HG02885 (cell line): ENCODE results near the gene GPS1.

Experiments
- ATAC-seq: cut with Tn5 transposase; IDR thresholded peaks from one replicate; pipeline ENCODE4 v1.9.1; 2021; ENCODE audit warnings: mild to moderate bottlenecking; ENCODE audit not compliant: unreplicated experiment, poor library complexity

The GPS1 gene

DNA sequence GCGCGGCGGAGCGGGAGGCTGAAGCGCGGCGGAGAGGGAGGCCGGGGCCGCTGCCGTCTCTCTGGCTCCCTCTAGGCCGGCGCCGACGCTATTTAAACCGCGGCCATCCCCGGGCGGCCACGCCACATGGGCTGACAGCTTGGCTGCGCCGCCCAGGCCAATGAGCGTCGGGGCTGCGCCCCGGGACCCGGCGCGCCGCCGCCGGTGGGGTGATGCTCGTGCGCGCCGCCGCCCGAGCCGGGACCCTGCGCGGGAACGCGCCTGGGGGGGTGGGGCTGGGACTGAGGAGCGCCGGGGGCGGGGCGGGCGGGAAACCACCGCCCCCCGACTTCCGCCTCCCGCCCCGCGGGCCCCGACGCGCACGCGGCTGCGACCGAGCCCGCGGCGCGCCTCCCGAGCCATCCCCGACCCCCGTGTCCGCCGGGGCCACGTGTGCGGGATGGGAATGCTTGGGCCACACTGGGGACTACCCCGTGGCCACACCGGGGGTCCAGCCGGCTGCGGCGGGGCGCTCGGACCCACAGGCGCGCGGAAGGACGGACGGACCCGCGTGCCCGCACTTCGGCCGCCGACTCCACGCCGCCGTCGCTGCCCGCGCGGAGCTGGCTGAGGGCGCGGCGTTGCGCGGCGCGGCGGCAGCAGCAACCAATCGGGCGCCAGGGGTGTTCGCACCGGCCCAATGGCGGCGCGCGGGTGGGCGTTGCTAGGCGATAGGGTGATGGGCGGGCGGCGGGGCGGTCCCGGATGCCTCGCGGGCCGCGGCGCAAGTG is 46.7 kb downstream of the GPS1 start, which contains the start of gene FASN:
Gene FASN (minus strand): TSS at position 68 of the 770 bp plus-strand sequence. CDS start 1,791 bp downstream, outside the sequence.
- peak; percentile 75 for ATAC-seq

DNA sequence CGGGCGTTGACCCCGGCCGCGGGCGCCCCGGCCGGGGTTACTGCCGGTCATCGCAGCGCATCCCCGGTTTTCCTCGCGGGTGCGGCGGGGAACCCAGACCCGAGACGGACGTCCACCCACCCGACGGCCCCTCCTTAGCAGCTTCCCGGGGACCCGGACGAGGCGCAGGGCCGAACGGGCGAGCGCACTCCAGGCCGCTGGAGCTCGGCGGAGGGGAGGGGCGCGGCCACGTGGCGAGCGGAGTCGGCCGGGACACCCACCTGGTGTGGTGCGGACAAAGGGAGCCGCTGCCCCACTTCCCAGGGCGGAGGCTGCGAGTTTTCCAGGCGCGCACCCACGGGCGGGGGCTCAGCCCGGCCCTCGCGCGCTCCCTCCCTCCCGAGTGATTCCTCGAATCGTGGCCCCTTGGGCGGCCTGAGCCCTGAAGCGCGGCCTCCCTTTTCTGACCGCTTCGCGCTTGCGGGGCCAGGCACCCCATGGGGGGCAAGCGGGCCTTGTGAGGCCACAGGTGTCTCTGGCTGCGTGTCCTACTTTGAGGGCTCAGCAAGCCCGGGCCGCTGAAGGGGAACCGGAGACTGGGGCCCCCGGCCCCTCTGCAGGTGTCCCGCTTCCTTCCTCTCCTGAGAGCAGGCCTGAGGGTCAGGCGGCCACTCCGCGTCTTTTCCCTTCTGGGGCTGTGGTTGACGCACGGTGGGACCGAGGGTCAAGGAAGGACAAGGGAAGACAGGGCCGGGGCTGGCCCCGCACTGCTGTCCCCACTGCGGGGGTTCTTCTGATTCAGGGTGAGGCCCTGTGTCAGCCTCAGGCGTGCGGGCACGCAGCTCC is 47.5 kb downstream of the GPS1 start:
- ATAC-seq, result peak; percentile 9

DNA sequence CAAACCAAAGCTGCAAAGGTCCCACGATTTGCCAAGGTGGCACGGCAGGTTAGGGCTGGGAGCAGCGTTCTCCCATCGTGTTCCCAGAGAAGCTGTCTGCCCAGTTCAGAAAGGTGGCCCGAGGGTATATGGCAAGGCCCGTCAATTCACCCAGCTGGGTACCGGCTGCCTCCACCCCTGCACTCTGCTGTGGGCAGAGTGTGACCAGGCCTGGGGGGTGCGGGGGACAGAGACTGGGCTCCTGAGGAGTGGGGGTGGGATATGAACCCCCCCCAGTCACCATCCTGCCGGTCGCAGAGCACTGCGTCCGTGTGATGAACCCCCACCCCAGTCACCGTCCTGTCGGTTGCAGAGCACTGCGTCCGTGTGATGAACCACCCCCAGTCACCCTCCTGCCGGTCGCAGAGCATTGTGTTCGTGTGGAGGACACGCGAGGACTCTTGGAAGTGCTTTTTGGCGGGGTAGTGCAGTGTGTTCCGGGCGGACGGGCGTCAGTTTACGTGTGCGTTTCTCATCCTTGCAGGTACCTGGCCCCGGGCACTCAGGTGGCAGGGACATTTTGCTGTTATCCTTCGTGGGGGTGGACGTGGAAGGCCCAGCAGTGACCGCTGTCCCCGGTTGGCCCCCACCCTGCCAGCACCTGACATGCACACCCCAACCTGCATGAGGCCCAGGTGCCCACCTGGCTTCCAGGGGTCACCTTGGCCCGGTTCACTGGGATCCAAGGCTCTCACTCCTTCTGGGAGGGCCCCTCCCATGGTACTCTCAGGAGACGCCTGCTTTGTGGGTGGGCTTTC is 49.0 kb downstream of the GPS1 start:
- no peak for ATAC-seq

DNA sequence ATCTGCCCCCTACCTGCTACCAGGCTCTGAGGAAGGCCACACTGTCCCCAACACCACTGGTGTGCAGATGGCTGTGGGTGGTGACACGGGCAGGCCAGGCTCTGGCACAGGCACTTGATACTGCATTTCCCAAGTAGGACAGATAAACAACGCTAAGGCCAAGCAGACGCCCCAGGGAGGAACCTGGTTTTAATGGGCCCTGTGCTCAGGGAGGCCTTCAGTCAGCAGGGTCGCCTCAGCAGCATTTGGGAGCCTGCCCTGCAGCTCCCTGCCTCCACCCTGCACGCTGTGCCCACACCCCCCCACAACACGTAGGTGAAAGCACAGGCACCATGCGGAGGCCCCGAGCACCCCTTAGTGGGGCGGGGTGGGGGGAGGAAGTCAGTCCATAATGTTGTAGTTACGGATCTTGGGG is 49.6 kb downstream of the GPS1 start:
- ATAC-seq, result no peak

DNA sequence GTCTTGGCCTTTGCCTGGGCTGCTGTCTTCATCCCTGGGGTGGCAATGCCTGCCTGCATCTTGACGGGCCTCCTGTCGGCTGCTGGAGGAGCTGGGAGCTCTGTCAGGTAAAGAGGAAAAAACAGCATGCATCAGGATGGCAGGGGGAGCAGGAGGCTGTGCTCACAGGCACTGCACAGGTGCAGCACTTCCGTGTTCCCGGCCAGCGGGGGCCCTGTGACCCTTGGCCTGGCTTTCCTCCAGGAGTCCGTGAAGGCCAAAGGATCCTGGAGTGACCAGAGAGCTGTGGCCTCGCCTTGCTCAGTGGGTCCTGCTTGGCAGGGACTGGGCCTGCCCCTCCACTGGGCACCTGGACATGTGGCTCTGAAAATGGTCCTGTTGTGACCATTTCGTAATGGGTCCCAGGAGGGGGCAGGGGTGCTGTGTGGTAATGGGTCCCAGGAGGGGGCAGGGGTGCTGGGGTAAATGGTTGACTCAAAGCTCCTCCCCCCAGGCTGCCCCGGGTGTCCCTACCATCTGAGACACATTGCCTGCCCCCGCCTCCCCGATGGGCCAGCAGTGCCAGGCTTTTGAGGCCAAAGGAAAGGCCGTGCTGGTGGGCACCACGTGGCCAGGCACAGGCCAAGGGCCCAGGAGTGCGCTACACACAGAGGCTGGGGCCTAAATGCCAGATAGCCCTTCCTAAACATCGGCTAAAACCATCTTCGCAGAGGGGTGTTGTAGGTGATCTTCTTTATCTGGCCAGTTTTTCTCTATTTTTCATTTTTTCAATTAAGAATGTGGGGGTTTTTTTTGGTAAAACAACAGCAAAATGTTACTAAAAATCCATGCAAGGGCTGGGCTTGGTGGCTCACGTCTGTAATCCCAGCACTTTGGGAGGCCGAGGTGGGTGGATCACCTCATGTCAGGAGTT is 50.3 kb downstream of the GPS1 start:
- no peak for ATAC-seq

DNA sequence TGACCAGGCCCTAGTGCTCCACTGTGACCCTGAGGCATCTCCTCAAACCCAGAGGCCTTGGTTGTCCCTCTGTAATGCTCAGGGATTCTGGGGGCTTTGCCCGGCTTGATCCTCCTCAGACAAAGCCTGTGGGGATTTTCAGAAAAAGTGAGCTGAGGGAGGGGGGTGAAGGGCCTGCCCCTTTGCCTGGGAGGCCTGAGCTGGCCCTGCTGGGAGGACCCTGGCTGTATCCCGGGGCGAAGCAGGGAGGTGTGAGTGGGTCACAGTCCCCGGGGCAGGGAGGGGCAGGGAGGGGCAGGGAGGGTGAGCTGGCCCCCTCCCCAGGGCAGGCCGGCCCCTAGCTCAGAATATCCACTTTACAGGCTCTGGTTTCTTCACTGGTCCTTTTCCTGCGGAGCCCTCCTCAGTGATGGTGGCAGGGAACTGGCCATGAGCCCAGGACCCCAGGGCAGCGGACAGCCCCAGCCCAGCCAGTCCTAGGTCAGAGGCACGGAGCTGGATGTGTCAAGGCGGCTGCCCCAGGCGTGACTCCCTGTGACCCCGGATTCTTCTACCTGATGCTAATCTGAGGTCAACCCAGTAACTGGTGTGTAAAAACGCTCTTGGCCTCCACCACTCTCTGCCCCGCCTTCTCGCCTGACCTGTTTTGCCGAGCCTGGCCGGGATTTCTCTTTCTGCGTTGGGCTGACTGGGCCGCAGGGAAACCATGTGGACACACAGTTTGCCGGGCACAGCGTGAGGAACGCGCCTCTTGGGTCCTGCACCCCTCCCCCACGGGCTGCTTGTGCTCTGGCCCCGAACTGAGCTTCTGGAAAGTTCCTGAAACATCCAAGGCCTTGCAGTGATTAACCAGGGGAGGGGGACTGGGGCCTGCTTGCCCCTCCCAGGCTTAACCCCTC is 52.1 kb downstream of the GPS1 start:
- ATAC-seq, result no peak

DNA sequence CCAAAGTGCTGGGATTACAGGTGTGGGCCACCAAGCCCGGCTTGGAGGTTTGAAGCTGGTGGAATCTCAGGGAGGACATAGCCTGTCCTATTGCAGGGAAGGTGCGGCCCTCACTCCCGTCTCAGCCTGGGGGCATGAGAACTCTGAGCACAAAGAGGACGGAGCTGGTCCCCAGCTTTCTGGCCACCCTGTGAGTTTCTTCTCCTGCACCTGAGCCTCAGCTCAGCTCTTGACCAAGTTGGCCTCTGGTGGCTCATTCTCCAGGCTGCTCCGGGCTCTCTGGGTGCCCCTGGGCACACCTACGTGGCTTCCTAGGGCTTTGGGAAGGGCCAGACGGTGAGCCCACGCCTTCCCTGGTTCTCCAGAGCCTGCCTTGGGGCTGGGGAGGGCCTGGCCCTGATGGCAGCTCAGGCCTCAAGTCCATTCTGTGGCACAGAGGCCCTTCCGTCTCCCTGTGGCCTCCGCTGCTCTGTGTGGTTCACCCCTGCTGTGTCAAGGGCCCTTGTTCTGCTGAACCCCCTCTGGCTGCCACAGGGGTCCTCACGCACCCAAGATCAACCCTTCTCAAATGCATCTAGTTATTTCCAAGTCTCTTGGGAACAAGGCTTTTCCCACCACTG is 53.2 kb downstream of the GPS1 start:
- ATAC-seq, result no peak

DNA sequence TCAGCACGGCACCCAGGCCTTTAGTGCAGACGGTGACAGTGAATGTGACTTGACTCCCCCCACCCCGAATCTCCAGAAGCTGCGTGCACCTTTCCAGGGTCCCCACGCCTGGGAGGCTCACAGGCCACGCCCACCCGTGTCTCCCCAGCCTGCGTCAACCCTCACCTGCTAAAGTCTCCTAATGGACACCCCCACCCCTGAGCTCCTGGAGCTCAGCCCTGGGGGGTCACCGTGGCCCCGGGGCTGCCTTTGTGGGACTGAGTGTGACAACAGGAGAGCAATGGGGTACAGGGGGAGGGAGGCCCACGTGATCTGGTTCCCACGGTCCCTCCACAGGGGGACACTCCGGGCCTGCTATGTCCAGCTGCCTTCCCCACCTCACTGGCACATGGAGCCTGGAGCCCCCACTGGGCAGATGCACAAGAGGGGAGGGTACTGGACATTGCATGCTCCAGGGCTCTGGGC is 53.8 kb downstream of the GPS1 start:
- ATAC-seq, result no peak

DNA sequence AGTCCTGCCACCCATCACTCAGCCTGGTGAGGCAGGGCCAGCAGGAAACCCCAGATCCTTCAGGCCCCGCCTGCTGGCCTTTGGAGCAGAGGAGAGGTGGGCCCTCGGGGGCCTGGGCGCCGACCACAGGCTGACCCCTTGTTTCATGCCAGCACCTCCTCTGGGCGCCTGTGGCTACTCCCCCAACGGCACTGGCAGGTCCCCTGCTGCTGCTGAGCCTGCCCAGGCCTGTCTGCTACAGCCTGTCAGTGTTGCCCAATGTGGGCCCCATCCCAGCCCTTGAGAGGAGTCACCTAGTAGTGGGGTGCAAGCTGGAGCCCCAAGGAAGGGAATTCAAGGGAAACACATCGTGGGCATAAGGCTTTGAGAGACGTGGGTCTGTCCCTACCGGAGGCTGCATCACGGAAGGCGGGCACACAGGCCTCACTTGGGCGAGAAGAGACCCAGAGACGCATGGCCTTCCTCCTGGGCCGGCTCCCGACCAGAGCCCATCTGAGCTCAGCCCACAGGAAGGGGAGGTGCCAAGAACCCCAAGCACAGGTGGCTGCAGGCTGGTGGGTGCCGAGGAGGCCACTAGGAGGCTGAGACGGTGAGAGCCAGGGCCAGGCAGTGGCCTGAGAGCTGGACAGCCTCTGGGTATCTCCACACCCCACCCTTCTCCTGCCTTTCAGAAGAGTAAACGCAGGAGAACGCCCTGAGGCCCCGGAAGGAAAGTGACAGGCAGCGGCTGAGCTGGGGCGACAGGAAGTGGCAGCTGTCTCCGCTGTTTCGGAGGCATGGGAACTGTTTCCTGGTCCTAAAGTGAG is 54.4 kb downstream of the GPS1 start:
- ATAC-seq, result peak; percentile 79

DNA sequence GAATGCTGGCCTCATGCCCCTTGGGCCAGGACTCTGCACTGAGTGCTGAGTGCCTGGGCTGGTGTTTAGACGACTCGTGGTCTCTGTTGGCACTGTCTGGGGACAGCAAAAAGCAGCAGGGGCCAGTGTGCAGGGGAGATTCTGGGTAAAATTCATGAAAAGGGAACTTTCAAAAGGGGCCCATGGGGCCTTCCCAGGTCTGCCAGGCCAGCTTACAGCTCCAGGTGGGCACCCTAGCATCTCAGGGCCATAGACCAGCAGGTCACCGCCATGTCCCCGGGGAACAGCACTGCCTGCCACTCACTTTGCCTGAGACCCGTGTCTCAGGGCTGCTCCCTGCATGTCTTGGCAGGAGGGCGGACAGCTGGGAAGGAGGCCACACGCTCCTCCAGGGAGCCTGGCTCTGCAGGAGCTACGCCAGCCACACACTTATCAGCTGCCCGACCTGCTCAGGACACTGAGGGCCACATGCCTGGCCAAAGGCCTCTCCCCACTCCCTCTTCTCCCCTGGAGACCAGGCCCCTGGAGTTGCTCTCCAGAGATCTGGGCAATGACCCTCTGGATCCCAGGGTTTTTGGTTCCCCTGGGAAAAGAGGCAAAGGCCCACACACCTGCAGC is 55.1 kb downstream of the GPS1 start:
- ATAC-seq, result no peak
